B cell (primary cell): ENCODE measurements around the gene CEP128. TPM values are rescaled to one million over a fixed set of nuclear protein-coding genes. Genes with fewer than 3 reads are reported as not detected.

Source experiments
- ATAC-seq: fragments of 200-7000 bp; cut with Tn5 transposase; one replicate; pipeline ENCODE4 v1.10.0; 2021; ENCODE audit warnings: low read depth, mild to moderate bottlenecking, moderate number of reproducible peaks, moderate library complexity
- CTCF ChIA-PET: fragments of 350-600 bp; sonication (Branson Sonifier 250); formaldehyde crosslinking; loops from one replicate; lab custom pipeline; 2021; ENCODE audit warnings: antibody characterized with exemption, inconsistent platforms; lab: Charles Lee
- POLR2A ChIA-PET: fragments of 350-600 bp; sonication (Branson Sonifier 250); formaldehyde crosslinking; loops from one replicate; lab custom pipeline; 2021; ENCODE audit warnings: antibody characterized with exemption; lab: Charles Lee
- DNase-seq: peaks from one replicate; pipeline ENCODE4 v3.0.0; 2013
- H2AFZ ChIP-seq: 2 replicates; pipeline ENCODE4 v1.6.1; 2012; ENCODE audit warnings: mild to moderate bottlenecking, low read depth, low read length; ENCODE audit not compliant: insufficient read depth, poor library complexity, severe bottlenecking
- H3K27ac ChIP-seq, 2 donors: 1 replicate in 1 of 2; 2 replicates in 1 of 2; pipeline ENCODE4 v1.5.1; 2012 to 2013; ENCODE audit warnings: low read length in 2 of 2, mild to moderate bottlenecking in 2 of 2, moderate library complexity in 1 of 2
- H3K27me3 ChIP-seq, 4 experiments: fragments of 200-600 bp in 1 of 4; sonication (generic) in 1 of 4; replicated peaks in 1 of 4; 1 replicate in 2 of 4; 2 replicates in 2 of 4; pipeline versions ENCODE4 v1.6.1 to v1.7.0; 2013 to 2016; ENCODE audit warnings: low read length in 3 of 4, mild to moderate bottlenecking in 2 of 4, mixed read lengths in 1 of 4, moderate library complexity in 1 of 4; ENCODE audit not compliant: insufficient read depth in 4 of 4, control insufficient read depth in 3 of 4; ENCODE audit errors: control extremely low read depth in 1 of 4
- H3K36me3 ChIP-seq, 2 experiments: replicated peaks in 1 of 2; 1 replicate in 1 of 2; 2 replicates in 1 of 2; pipeline versions ENCODE4 v1.6.1 to v1.7.1; 2013; ENCODE audit warnings: low read length in 1 of 2; ENCODE audit not compliant: insufficient read depth in 2 of 2, control insufficient read depth in 1 of 2; ENCODE audit errors: control extremely low read depth in 1 of 2, extremely low read depth in 1 of 2
- H3K4me1 ChIP-seq, 2 donors: fragments of 200-600 bp in 1 of 2; sonication (generic) in 1 of 2; 1 replicate in 1 of 2; 2 replicates in 1 of 2; pipeline versions ENCODE4 v1.5.1 to v1.6.1; 2013 to 2017; ENCODE audit warnings: low read length in 2 of 2; ENCODE audit not compliant: control insufficient read depth in 2 of 2, insufficient read depth in 2 of 2
- H3K4me2 ChIP-seq: replicated peaks from 2 replicates; pipeline ENCODE3; 2012; ENCODE audit warnings: mild to moderate bottlenecking, low read depth, low read length; ENCODE audit not compliant: poor library complexity, severe bottlenecking
- H3K4me3 ChIP-seq, 5 experiments: fragments of 200-600 bp in 1 of 5; sonication (generic) in 1 of 5; 1 replicate in 3 of 5; 2 replicates in 2 of 5; pipeline versions ENCODE4 v1.5.1 to v1.7.0; 2011 to 2016; ENCODE audit warnings: low read length in 4 of 5, mild to moderate bottlenecking in 4 of 5, low read depth in 2 of 5, control low read depth in 1 of 5, moderate library complexity in 1 of 5; ENCODE audit not compliant: insufficient read depth in 1 of 5; ENCODE audit errors: control extremely low read depth in 1 of 5, extremely low read depth in 1 of 5
- H3K79me2 ChIP-seq: fragments of 200-600 bp; sonication (generic); one replicate; pipeline ENCODE4 v1.6.0; 2016; ENCODE audit warnings: low read length; ENCODE audit not compliant: control insufficient read depth, insufficient read depth
- H3K9ac ChIP-seq: fragments of 200-600 bp; sonication (generic); 2 replicates; pipeline ENCODE4 v1.6.1; 2017; ENCODE audit warnings: mild to moderate bottlenecking, low read length, moderate library complexity
- H3K9me3 ChIP-seq, 3 donors: one replicate each; pipeline versions ENCODE4 v1.6.1 to v1.7.1; 2013; ENCODE audit warnings: low read length in 2 of 3; ENCODE audit not compliant: control insufficient read depth in 2 of 3, insufficient read depth in 1 of 3; ENCODE audit errors: control extremely low read depth in 1 of 3
- H4K20me1 ChIP-seq: 2 replicates; pipeline ENCODE4 v1.6.0; 2012; ENCODE audit warnings: mild to moderate bottlenecking, low read length; ENCODE audit not compliant: insufficient read depth, control insufficient read depth, poor library complexity, severe bottlenecking
- H3K27ac Mint-ChIP-seq: one replicate; pipeline ENCODE4 v1.8.0; 2021; ENCODE audit warnings: mixed read lengths
- H3K27me3 Mint-ChIP-seq: one replicate; pipeline ENCODE4 v1.8.0; 2021; ENCODE audit warnings: mixed read lengths
- H3K4me1 Mint-ChIP-seq: one replicate; pipeline ENCODE4 v1.8.0; 2021; ENCODE audit warnings: mixed read lengths
- H3K4me3 Mint-ChIP-seq: one replicate; pipeline ENCODE4 v1.8.0; 2021; ENCODE audit warnings: mixed read lengths
- H3K9me3 Mint-ChIP-seq: one replicate; pipeline ENCODE4 v1.8.0; 2022; ENCODE audit warnings: mixed read lengths; ENCODE audit not compliant: insufficient read depth
- CTCF ChIP-seq: fragments of 200-600 bp; IDR thresholded peaks from one replicate; pipeline ENCODE4 v1.8.0; 2022; ENCODE audit warnings: antibody characterized with exemption, mild to moderate bottlenecking
- EZH2 ChIP-seq: IDR thresholded peaks from 2 replicates; pipeline ENCODE4 v1.6.1; 2012; ENCODE audit warnings: borderline replicate concordance, low read depth, mild to moderate bottlenecking, moderate library complexity, low read length; ENCODE audit not compliant: insufficient read depth, poor library complexity, severe bottlenecking
- WGBS: methylation state at CpG from one replicate; pipeline ENCODE4 v1.1.5; 2013; ENCODE audit warnings: missing lambda C conversion rate; ENCODE audit not compliant: insufficient coverage; 5-methylcytosine and 5-hydroxymethylcytosine counted together
- intact Hi-C: fragments of 100-400 bp; cut with micrococcal nuclease; formaldehyde crosslinking; loops from one replicate; pipeline ENCODE4 v1.10.0; 2022
- polyA plus RNA-seq: library from polyadenylated mRNA; depleted of rRNA; stranded (reverse); fragments of >200 nt; gene quantifications from 2 replicates; pipeline ENCODE4 v1.2.3, GENCODE V29; 2012
- total RNA-seq, 2 donors: library from RNA; stranded (reverse); fragments of 120-200 nt in 1 of 2; gene quantifications; 1 replicate in 1 of 2; 2 replicates in 1 of 2; pipeline versions ENCODE4 v1.2.3 to v1.2.4, GENCODE V29; 2013 to 2022

CEP128 gene
- total and polyA plus RNA-seq, 2 donors (not counting 1 experiment from before 2014, with no cell fraction given) = 1.1 to 31.6 TPM

GRCh38 chr14:80973931-80974641, 32.5 kb upstream of the CEP128 start:
- 88% methylated on average over 3 of the region's 5 CpGs for whole genome bisulfite sequencing
- Histone ChIP-seq H3K27ac (no peak overlapping the region), H3K79me2 (no peaks in the 10 kb centered on the region), H3K9me3 (no peaks in the 10 kb centered on the region), H4K20me1 (no peaks in the 10 kb centered on the region), H3K4me1 (no peaks in the 10 kb centered on the region), H3K4me2 (no peak overlapping the region), H3K4me3 (no peak overlapping the region), H3K36me3 (no peaks in the 10 kb centered on the region), H2AFZ (no peak overlapping the region), H3K27me3 (no peaks in the 10 kb centered on the region), H3K9ac (no peak overlapping the region)
- Mint-ChIP-seq H3K27ac (no peak overlapping the region), H3K4me3 (no peak overlapping the region), H3K27me3 (peaks cover 17% of the 10 kb centered on the region), H3K4me1 (no peaks in the 10 kb centered on the region), H3K9me3 (no peaks in the 10 kb centered on the region)
- TF ChIP-seq EZH2 = no peak
- no peak for TF ChIP-seq CTCF
- POLR2A ChIA-PET = no interaction called here
- no peak for DNase-seq
- CTCF ChIA-PET = interaction anchor here (1.5 to 9.6 kb wide), 2 partner anchors 13 to 20 kb away, joined by 3 to 87 read pairs; no protein-coding TSS in a partner anchor
- intact Hi-C loops = no loop called here
- no peak for ATAC-seq

- Mint-ChIP-seq H3K9me3 (no peaks in the 10 kb centered on the region), H3K4me3 (no peak overlapping the region), H3K27me3 (peaks cover 16% of the 10 kb centered on the region), H3K27ac (no peak overlapping the region), H3K4me1 (peaks cover 6% of the 10 kb centered on the region)
- Histone ChIP-seq H3K27ac (no peak overlapping the region), H4K20me1 (no peaks in the 10 kb centered on the region), H2AFZ (no peak overlapping the region), H3K27me3 (no peaks in the 10 kb centered on the region), H3K4me3 (no peak overlapping the region), H3K4me1 (peaks cover 3% of the 10 kb centered on the region in 2 donors), H3K36me3 (no peaks in the 10 kb centered on the region), H3K79me2 (no peaks in the 10 kb centered on the region), H3K4me2 (no peak overlapping the region), H3K9ac (no peak overlapping the region), H3K9me3 (no peaks in the 10 kb centered on the region)
- ATAC-seq (no peak), DNase-seq (no peak)
- POLR2A ChIA-PET = no interaction called here
- 71% methylated on average over 2 of the region's 5 CpGs for WGBS
- CTCF ChIA-PET = interaction anchor here (1.1 kb wide), 1 partner anchor 23 kb away, joined by 4 read pairs; no protein-coding TSS in a partner anchor
- TF ChIP-seq EZH2 (no peak), CTCF (no peak)
- intact Hi-C loops = no loop called here
Observed at GRCh38 chr14:80965037-80965436, 23.5 kb upstream of the CEP128 start.
